GM12891 (cell line): ENCODE results near the gene SLC17A5.

ENCODE experiments used
- PAX5 ChIP-seq: IDR thresholded peaks from 2 replicates; pipeline ENCODE4 v1.6.1; 2011; ENCODE audit warnings: low read length, moderate library complexity, mild to moderate bottlenecking; ENCODE audit not compliant: insufficient read depth, severe bottlenecking
- POLR2A ChIP-seq: IDR thresholded peaks from 2 replicates; pipeline ENCODE4 v1.6.1; 2011; ENCODE audit warnings: low read depth, low read length, control low read depth
- POLR2AphosphoS5 ChIP-seq: IDR thresholded peaks from 2 replicates; pipeline ENCODE4 v1.6.1; 2011; ENCODE audit warnings: low read depth, low read length, control low read depth
- POU2F2 ChIP-seq: IDR thresholded peaks from 2 replicates; pipeline ENCODE4 v1.6.1; 2011; ENCODE audit warnings: low read depth, mild to moderate bottlenecking, control low read depth, low read length, moderate library complexity
- TAF1 ChIP-seq: IDR thresholded peaks from 2 replicates; pipeline ENCODE4 v1.6.1; 2011; ENCODE audit warnings: low read depth, low read length, control low read depth

DNA sequence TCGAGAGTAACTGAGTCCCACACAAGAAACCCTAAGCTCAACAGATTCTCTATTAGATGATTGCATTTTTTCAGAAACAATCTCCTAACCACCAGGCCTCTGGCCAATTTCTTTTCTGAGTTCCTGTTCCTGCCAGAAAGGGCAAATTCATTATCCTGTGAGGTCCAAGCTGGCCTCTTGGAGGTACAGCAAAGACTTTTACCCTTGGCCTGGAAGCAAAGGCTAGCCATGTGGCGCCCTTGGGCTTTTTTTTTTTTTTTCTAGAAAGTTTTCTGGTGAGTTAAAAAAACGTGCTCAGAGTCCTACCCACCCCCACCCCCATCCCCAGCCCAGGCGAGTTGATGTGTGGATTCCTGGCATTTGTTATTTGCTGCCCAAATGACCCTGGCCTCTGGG is 73.9 kb downstream of the SLC17A5 start:
- no peak for TF ChIP-seq PAX5
- no peak for TF ChIP-seq POU2F2
- no peak for TF ChIP-seq POLR2A
- no peak for TF ChIP-seq POLR2AphosphoS5
- TF ChIP-seq TAF1 = no peak
